ENCODE measurements around the gene MRPL55. TPM values are rescaled to one million over a fixed set of nuclear protein-coding genes. Genes with fewer than 3 reads are reported as not detected.
A peak's percentile ranks its signal among the peaks of the same experiment; 100 is the strongest.

Gene MRPL55
- 10 to 100 TPM; 43.5 to 48.9 TPM for total RNA-seq
- long read RNA-seq, partial matches to known transcripts, result 0 of 9 reads
- long read RNA-seq, other reads (novel, unspliced or antisense), result 3 of 9 reads

- ATAC-seq (peak; percentile 97 to 99), DNase-seq (peak; percentile 97)
- intact Hi-C loops (cut with DNase I), result no loop called here
Observed at GRCh38 chr1:228109073-228109961, at the start of gene MRPL55. MRPL55 (minus strand) TSS chr1:228109299; CDS start chr1:228108260, 1,039 bp downstream.

- intact Hi-C loops (cut with DNase I), result no loop called here
- peak; percentile 19 for DNase-seq
- no peak for ATAC-seq
Observed at GRCh38 chr1:228158151-228159007, 49.3 kb upstream of the MRPL55 start.

GRCh38 chr1:228157729-228158126, 48.6 kb upstream of the MRPL55 start:
- intact Hi-C loops (cut with DNase I), result no loop called here
- ATAC-seq, result no peak
- DNase-seq, result peak; percentile 14

- no peak for ATAC-seq
- intact Hi-C loops (cut with DNase I), result no loop called here
- peak; percentile 18 for DNase-seq
Observed at GRCh38 chr1:228156941-228157728, 48.0 kb upstream of the MRPL55 start.

- DNase-seq (peak; percentile 10), ATAC-seq (no peak)
- intact Hi-C loops (cut with DNase I), result no loop called here
Observed at GRCh38 chr1:228156515-228156881, 47.4 kb upstream of the MRPL55 start.

- ATAC-seq (no peak), DNase-seq (peak; percentile 15)
- intact Hi-C loops (cut with DNase I), result no loop called here
Observed at GRCh38 chr1:228155596-228156514, 46.8 kb upstream of the MRPL55 start.

- DNase-seq (peak; percentile 13), ATAC-seq (no peak)
- intact Hi-C loops (cut with DNase I), result no loop called here
Observed at GRCh38 chr1:228154670-228155571, 45.8 kb upstream of the MRPL55 start.

- ATAC-seq, result no peak
- intact Hi-C loops (cut with DNase I), result no loop called here
Observed at GRCh38 chr1:228154021-228154669, 45.0 kb upstream of the MRPL55 start.

GRCh38 chr1:228152918-228153258, 43.8 kb upstream of the MRPL55 start:
- intact Hi-C loops (cut with DNase I), result no loop called here
- DNase-seq (peak; percentile 21), ATAC-seq (no peak)

More at GRCh38 chr1:228154021-228154669, 45.0 kb upstream of the MRPL55 start:
- DNase-seq, result peak; percentile 6

- peak; percentile 21 for DNase-seq
- intact Hi-C loops (cut with DNase I), result no loop called here
- no peak for ATAC-seq
Observed at GRCh38 chr1:228152097-228152917, 43.2 kb upstream of the MRPL55 start.

GRCh38 chr1:228151180-228151925, 42.3 kb upstream of the MRPL55 start:
- ATAC-seq, result peak; percentile 1 to 5
- intact Hi-C loops (cut with DNase I), result no loop called here
- peak; percentile 23 for DNase-seq

- ATAC-seq, result peak; percentile 69 to 78
- intact Hi-C loops (cut with DNase I), result no loop called here
- peak; percentile 77 for DNase-seq
Observed at GRCh38 chr1:228150461-228151179, 41.5 kb upstream of the MRPL55 start.

- DNase-seq (no peak), ATAC-seq (peak in 1 of 2 donors; percentile 5)
- intact Hi-C loops (cut with DNase I), result no loop called here
Observed at GRCh38 chr1:228150120-228150460, 41.0 kb upstream of the MRPL55 start.

GRCh38 chr1:228149406-228150119, 40.5 kb upstream of the MRPL55 start, which contains the start of gene GJC2:
GJC2 (plus strand) TSS chr1:228149930; CDS start chr1:228157759, 7,829 bp downstream.
- intact Hi-C loops (cut with DNase I), result no loop called here
- DNase-seq (peak; percentile 67), ATAC-seq (peak; percentile 61 to 62)
